OCI-LY3 (cell line): ENCODE results near the gene MAX.

Experiments
- EZH2phosphoT487 ChIP-seq: fragments of 200-600 bp; shearing (Covaris generic); IDR thresholded peaks from 2 replicates; pipeline ENCODE4 v1.6.1; 2018; ENCODE audit warnings: antibody characterized with exemption, mixed run types, low read depth
- TF ChIP-seq, protein P1 (sequence below): fragments of 200-600, 300-600 bp; sonication (generic); IDR thresholded peaks from 2 replicates; pipeline ENCODE4 v1.5.1; 2014; ENCODE audit warnings: antibody characterized with exemption, low read length, low read depth

DNA sequence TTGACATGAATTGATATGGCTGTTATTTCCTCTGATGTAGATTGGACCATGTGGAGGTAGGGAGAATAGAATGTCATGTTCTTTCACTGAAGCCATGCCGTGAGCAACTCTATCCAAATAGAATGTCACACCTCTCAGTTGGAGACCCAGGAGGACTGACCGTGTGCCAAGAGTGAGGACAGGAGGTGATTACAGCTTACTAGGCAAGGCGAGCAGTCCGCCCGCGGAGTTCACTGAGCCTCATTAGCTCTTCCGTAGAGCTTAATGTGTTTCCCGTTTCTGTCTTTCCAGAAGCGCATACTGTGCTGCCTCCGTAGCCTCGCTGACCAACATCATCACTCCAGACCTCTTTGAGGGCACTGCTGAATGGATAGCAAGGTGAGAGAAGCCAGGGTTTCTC is 70.0 kb downstream of the MAX start:
- TF ChIP-seq, protein P1, sequence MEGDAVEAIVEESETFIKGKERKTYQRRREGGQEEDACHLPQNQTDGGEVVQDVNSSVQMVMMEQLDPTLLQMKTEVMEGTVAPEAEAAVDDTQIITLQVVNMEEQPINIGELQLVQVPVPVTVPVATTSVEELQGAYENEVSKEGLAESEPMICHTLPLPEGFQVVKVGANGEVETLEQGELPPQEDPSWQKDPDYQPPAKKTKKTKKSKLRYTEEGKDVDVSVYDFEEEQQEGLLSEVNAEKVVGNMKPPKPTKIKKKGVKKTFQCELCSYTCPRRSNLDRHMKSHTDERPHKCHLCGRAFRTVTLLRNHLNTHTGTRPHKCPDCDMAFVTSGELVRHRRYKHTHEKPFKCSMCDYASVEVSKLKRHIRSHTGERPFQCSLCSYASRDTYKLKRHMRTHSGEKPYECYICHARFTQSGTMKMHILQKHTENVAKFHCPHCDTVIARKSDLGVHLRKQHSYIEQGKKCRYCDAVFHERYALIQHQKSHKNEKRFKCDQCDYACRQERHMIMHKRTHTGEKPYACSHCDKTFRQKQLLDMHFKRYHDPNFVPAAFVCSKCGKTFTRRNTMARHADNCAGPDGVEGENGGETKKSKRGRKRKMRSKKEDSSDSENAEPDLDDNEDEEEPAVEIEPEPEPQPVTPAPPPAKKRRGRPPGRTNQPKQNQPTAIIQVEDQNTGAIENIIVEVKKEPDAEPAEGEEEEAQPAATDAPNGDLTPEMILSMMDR: no peak
- no peak for TF ChIP-seq EZH2phosphoT487
